ENCODE results near the gene F8.
"Not testable (repeated sequence)": the region's sequence is repeated elsewhere in the genome, so short reads cannot be mapped to it uniquely, and the experiment has no call there.

DNA sequence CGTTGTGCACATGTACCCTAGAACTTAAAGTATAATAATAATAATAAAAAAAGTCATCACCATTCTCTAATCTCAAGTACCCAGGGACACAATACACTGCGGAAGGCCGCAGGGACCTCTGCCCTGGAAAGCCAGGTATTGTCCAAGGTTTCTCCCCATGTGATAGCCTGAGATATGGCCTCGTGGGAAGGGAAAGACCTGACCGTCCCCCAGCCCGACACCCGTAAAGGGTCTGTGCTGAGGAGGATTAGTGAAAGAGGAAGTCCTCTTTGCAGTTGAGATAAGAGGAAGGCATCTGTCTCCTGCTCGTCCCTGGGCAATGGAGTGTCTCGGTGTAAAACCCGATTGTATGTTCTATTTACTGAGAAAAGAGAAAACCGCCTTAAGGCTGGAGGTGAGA is 112.0 kb downstream of the F8 start:
- TF ChIP-seq POLR2AphosphoS5 (IDR thresholded peaks at IDR 0.05; ENCODE audit: borderline replicate concordance, low read depth, low read length); EZH2 (IDR thresholded peaks at IDR 0.05): not testable (repeated sequence)

Data from SK-N-MC (cell line).